Endodermal cell (in vitro differentiated cells): ENCODE measurements around the gene YWHAQ. TPM values are rescaled to one million over a fixed set of nuclear protein-coding genes. Genes with fewer than 3 reads are reported as not detected.

Experiments used
- DNase-seq: peaks from one replicate; pipeline ENCODE4 v3.0.0-alpha.2; 2017
- H3K27ac ChIP-seq: 2 replicates; pipeline ENCODE4 v1.5.1; 2013; ENCODE audit warnings: mild to moderate bottlenecking, low read depth, low read length, moderate library complexity
- H3K27me3 ChIP-seq: 2 replicates; pipeline ENCODE4 v1.6.1; 2013; ENCODE audit warnings: mild to moderate bottlenecking, low read length, moderate library complexity; ENCODE audit not compliant: insufficient read depth, control insufficient read depth, poor library complexity, severe bottlenecking
- H3K36me3 ChIP-seq: 2 replicates; pipeline ENCODE4 v1.7.0; 2013; ENCODE audit warnings: mild to moderate bottlenecking, low read length, moderate library complexity; ENCODE audit not compliant: control insufficient read depth, insufficient read depth
- H3K4me1 ChIP-seq: one replicate; pipeline ENCODE4 v1.7.0; 2013; ENCODE audit warnings: low read length; ENCODE audit not compliant: control insufficient read depth, insufficient read depth
- H3K4me3 ChIP-seq: 2 replicates; pipeline ENCODE4 v1.5.1; 2013; ENCODE audit warnings: mild to moderate bottlenecking, low read length, moderate library complexity
- H3K9ac ChIP-seq: 2 replicates; pipeline ENCODE4 v1.6.1; 2013; ENCODE audit warnings: mild to moderate bottlenecking, low read length, moderate library complexity; ENCODE audit not compliant: poor library complexity, severe bottlenecking; ENCODE audit errors: extremely low read depth
- H3K9me3 ChIP-seq: 2 replicates; pipeline ENCODE4 v1.6.1; 2013; ENCODE audit warnings: mild to moderate bottlenecking, low read length, moderate library complexity; ENCODE audit not compliant: control insufficient read depth
- H3K27ac Mint-ChIP-seq: 2 replicates; pipeline ENCODE4 v1.8.0; 2020; ENCODE audit warnings: mixed read lengths
- H3K27me3 Mint-ChIP-seq: 2 replicates; pipeline ENCODE4 v1.8.0; 2021; ENCODE audit warnings: mild to moderate bottlenecking, mixed read lengths; ENCODE audit not compliant: insufficient read depth
- H3K36me3 Mint-ChIP-seq: 2 replicates; pipeline ENCODE4 v1.8.0; 2020; ENCODE audit warnings: low read depth, mixed read lengths
- H3K4me1 Mint-ChIP-seq: 2 replicates; pipeline ENCODE4 v1.8.0; 2020; ENCODE audit warnings: mixed read lengths
- H3K4me3 Mint-ChIP-seq: 2 replicates; pipeline ENCODE4 v1.8.0; 2020; ENCODE audit warnings: mild to moderate bottlenecking, moderate library complexity, mixed read lengths
- H3K9me3 Mint-ChIP-seq: 2 replicates; pipeline ENCODE4 v1.8.0; 2020; ENCODE audit warnings: mild to moderate bottlenecking, mixed read lengths
- CTCF ChIP-seq: fragments of 200-600 bp; sonication (generic); conservative IDR thresholded peaks from 2 replicates; pipeline ENCODE4 v1.5.0; 2021; ENCODE audit warnings: antibody characterized with exemption, mild to moderate bottlenecking
- WGBS, 2 experiments: methylation state at CpG; one replicate each; pipeline versions ENCODE4 v1.1.5 to v1.1.7; 2013; ENCODE audit warnings: missing lambda C conversion rate in 2 of 2, mixed read lengths in 1 of 2; ENCODE audit not compliant: insufficient coverage in 1 of 2, insufficient read length in 1 of 2; 5-methylcytosine and 5-hydroxymethylcytosine counted together
- total RNA-seq, 2 donors: library from RNA; stranded (reverse); fragmentation: NEBNext Ultra II Directional in 1 of 2; extraction: Animal tissue kit (Norgen Biotek cat#: 25700) in 1 of 2; gene quantifications; 2 replicates in 1 of 2; 3 replicates in 1 of 2; pipeline ENCODE4 v1.2.1, GENCODE V29; 2021

Gene YWHAQ
- total RNA-seq, 2 donors from 2014 or later: 357 to 374 TPM

DNA sequence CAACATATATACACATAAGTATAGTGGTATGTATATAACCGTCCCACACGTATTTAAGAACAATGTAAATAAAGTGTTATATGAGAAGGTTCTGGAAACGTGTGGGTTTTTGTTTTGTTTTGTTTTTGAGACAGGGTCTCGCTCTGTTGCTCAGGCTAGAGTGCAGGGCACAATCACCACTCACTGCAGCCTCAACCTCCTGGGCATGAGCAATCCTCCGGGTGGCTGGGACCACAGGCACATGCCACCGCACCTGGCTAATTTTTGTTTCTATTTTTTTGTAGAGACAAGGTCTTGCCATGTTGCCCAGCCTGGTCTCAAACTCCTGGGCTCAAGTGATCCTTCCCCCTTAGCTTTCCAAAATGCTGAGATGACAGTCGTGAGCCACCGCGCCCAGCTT, 81.4 kb downstream of the YWHAQ start:
- no peak overlapping the region for H3K27ac ChIP-seq
- Mint-ChIP-seq H3K27me3 (no peaks in the 10 kb centered on the region), H3K4me3 (no peak overlapping the region), H3K4me1 (peaks cover 36% of the 10 kb centered on the region), H3K27ac (peak overlapping the region; percentile 9), H3K9me3 (no peaks in the 10 kb centered on the region), H3K36me3 (peaks cover 2% of the 10 kb centered on the region)
- peaks cover 3% of the 10 kb centered on the region for H3K4me1 ChIP-seq
- no peaks in the 10 kb centered on the region for H3K36me3 ChIP-seq
- H3K9me3 ChIP-seq: no peaks in the 10 kb centered on the region
- no peak overlapping the region for H3K9ac ChIP-seq
- H3K4me3 ChIP-seq: no peak overlapping the region
- TF ChIP-seq CTCF: no peak
- H3K27me3 ChIP-seq: no peaks in the 10 kb centered on the region
- DNase-seq: no peak
- 93 to 96% methylated on average over 7 to 9 of the region's 9 CpGs for WGBS, 2 experiments

DNA sequence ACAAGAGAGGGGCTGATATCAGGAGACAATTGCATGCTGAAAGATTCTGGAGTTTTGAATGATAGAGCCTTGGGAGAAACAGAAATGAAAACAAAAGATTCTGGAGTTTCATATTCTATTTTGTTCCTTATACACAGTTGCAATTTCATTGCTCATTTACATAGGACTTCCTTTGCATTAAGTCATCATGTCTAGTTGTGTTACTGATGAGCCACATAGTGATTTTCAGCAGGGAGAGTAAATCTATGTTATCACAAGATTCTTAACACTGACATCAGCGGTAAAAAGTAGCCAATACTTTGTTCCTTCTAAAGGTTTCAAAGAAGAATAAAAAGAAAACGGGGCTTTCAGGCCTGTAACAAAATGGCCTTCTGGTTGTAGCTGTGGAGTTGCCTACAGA, 82.3 kb downstream of the YWHAQ start:
- Histone ChIP-seq H3K9me3 (no peaks in the 10 kb centered on the region), H3K9ac (no peak overlapping the region), H3K27me3 (no peaks in the 10 kb centered on the region), H3K27ac (no peak overlapping the region), H3K4me3 (no peak overlapping the region), H3K4me1 (no peaks in the 10 kb centered on the region), H3K36me3 (peaks cover 1% of the 10 kb centered on the region)
- WGBS, 2 experiments: 91 to 100% methylated on average over 2 of the region's 2 CpGs
- Mint-ChIP-seq H3K4me3 (no peak overlapping the region), H3K27me3 (no peaks in the 10 kb centered on the region), H3K4me1 (peaks cover 33% of the 10 kb centered on the region), H3K36me3 (peaks cover 3% of the 10 kb centered on the region), H3K9me3 (no peaks in the 10 kb centered on the region), H3K27ac (peak overlapping the region; percentile 49)
- DNase-seq: no peak
- TF ChIP-seq CTCF: no peak

- TF ChIP-seq CTCF: no peak
- no peak for DNase-seq
- H3K4me1 Mint-ChIP-seq: peaks cover 28% of the 10 kb centered on the region
These were observed 83.4 kb downstream of the YWHAQ start for GRCh38 chr2:9547262-9547991.

More at GRCh38 chr2:9547262-9547991, 83.4 kb downstream of the YWHAQ start:
- Histone ChIP-seq H3K9me3 (no peaks in the 10 kb centered on the region), H3K27me3 (no peaks in the 10 kb centered on the region), H3K27ac (peak overlapping the region; percentile 53), H3K4me1 (no peaks in the 10 kb centered on the region), H3K36me3 (peaks cover 10% of the 10 kb centered on the region), H3K4me3 (no peak overlapping the region), H3K9ac (no peak overlapping the region)
- Mint-ChIP-seq H3K27ac (peak overlapping the region; percentile 32), H3K4me3 (no peak overlapping the region), H3K27me3 (no peaks in the 10 kb centered on the region), H3K36me3 (peaks cover 9% of the 10 kb centered on the region), H3K9me3 (no peaks in the 10 kb centered on the region)
- 60 to 85% methylated on average over 1 to 5 of the region's 5 CpGs for WGBS, 2 experiments
